BE2C (cell line): ENCODE measurements around the gene SLC29A1.
"Not testable (repeated sequence)": the region's sequence is repeated elsewhere in the genome, so short reads cannot be mapped to it uniquely, and the experiment has no call there.

Experiments
- DNase-seq: peaks from one replicate; pipeline ENCODE4 v3.0.0-alpha.2; 2020
- H3K27me3 ChIP-seq: fragments of 250-450 bp; sonication (Bioruptor Pico); 2 replicates; pipeline ENCODE4 v1.5.1; 2020; ENCODE audit warnings: mild to moderate bottlenecking
- H3K36me3 ChIP-seq: fragments of 250-450 bp; sonication (Bioruptor Pico); 2 replicates; pipeline ENCODE4 v1.5.1; 2020; ENCODE audit warnings: mild to moderate bottlenecking
- H3K4me1 ChIP-seq: fragments of 250-450 bp; sonication (Bioruptor Pico); 2 replicates; pipeline ENCODE4 v1.5.1; 2020
- H3K4me3 ChIP-seq: 2 replicates; pipeline ENCODE4 v1.5.1; 2011; ENCODE audit warnings: low read depth, low read length
- H3K9me3 ChIP-seq: fragments of 250-450 bp; sonication (Bioruptor Pico); 2 replicates; pipeline ENCODE4 v1.5.1; 2020
- CTCF ChIP-seq: IDR thresholded peaks from 2 replicates; pipeline ENCODE4 v1.5.1; 2012; ENCODE audit warnings: mild to moderate bottlenecking, low read depth, low read length

Gene SLC29A1

GRCh38 chr6:44183783-44184182, 39.6 kb upstream of the SLC29A1 start:
- Histone ChIP-seq H3K27me3 (no peaks in the 10 kb centered on the region), H3K4me1 (no peaks in the 10 kb centered on the region), H3K4me3 (no peak overlapping the region), H3K36me3 (no peaks in the 10 kb centered on the region), H3K9me3 (no peaks in the 10 kb centered on the region)
- no peak for DNase-seq
- no peak for TF ChIP-seq CTCF

- not testable (repeated sequence) for H3K4me3 ChIP-seq, H3K9me3 ChIP-seq, DNase-seq, H3K4me1 ChIP-seq, H3K27me3 ChIP-seq, H3K36me3 ChIP-seq
Measured at GRCh38 chr6:44185356-44185755, 38.0 kb upstream of the SLC29A1 start.

GRCh38 chr6:44185953-44186634, 37.3 kb upstream of the SLC29A1 start:
- Histone ChIP-seq H3K36me3 (no peaks in the 10 kb centered on the region), H3K27me3 (no peaks in the 10 kb centered on the region), H3K4me3 (no peak overlapping the region), H3K9me3 (no peaks in the 10 kb centered on the region), H3K4me1 (no peaks in the 10 kb centered on the region)
- no peak for DNase-seq
- no peak for TF ChIP-seq CTCF

GRCh38 chr6:44186635-44187025, 36.8 kb upstream of the SLC29A1 start:
- no peak overlapping the region for H3K4me3 ChIP-seq
- no peaks in the 10 kb centered on the region for H3K27me3 ChIP-seq
- H3K36me3 ChIP-seq = no peaks in the 10 kb centered on the region
- H3K4me1 ChIP-seq = no peaks in the 10 kb centered on the region
- DNase-seq = no peak
- no peak for TF ChIP-seq CTCF
- H3K9me3 ChIP-seq = no peaks in the 10 kb centered on the region

GRCh38 chr6:44188819-44189218, 34.6 kb upstream of the SLC29A1 start:
- TF ChIP-seq CTCF = no peak
- no peaks in the 10 kb centered on the region for H3K4me1 ChIP-seq
- H3K27me3 ChIP-seq = no peaks in the 10 kb centered on the region
- no peaks in the 10 kb centered on the region for H3K9me3 ChIP-seq
- no peak for DNase-seq
- no peaks in the 10 kb centered on the region for H3K36me3 ChIP-seq
- H3K4me3 ChIP-seq = no peak overlapping the region

- H3K4me1 ChIP-seq = no peaks in the 10 kb centered on the region
- H3K27me3 ChIP-seq = no peaks in the 10 kb centered on the region
- H3K36me3 ChIP-seq = no peaks in the 10 kb centered on the region
- no peak for TF ChIP-seq CTCF
- H3K9me3 ChIP-seq = no peaks in the 10 kb centered on the region
- no peak overlapping the region for H3K4me3 ChIP-seq
- no peak for DNase-seq
Measured at GRCh38 chr6:44189257-44189656, 34.1 kb upstream of the SLC29A1 start.

- DNase-seq = no peak
- Histone ChIP-seq H3K36me3 (no peaks in the 10 kb centered on the region), H3K27me3 (no peaks in the 10 kb centered on the region), H3K4me3 (no peak overlapping the region), H3K4me1 (no peaks in the 10 kb centered on the region), H3K9me3 (no peaks in the 10 kb centered on the region)
- no peak for TF ChIP-seq CTCF
Measured at GRCh38 chr6:44190715-44191114, 32.7 kb upstream of the SLC29A1 start.
